Muscle layer of colon (tissue), 2 donors: ENCODE data around the gene DHDDS.

Experiments
- H3K27ac ChIP-seq: one replicate; pipeline ENCODE4 v1.7.0; 2013; ENCODE audit warnings: low read depth, mild to moderate bottlenecking, low read length, moderate library complexity
- H3K27me3 ChIP-seq, 2 donors: one replicate each; pipeline ENCODE4 v1.7.0; 2013; ENCODE audit warnings: low read length in 2 of 2, mild to moderate bottlenecking in 2 of 2; ENCODE audit not compliant: insufficient read depth in 2 of 2, control insufficient read depth in 1 of 2
- H3K36me3 ChIP-seq: one replicate; pipeline ENCODE4 v1.7.0; 2013; ENCODE audit warnings: mild to moderate bottlenecking, low read length; ENCODE audit not compliant: insufficient read depth
- H3K4me1 ChIP-seq: one replicate; pipeline ENCODE4 v1.7.0; 2013; ENCODE audit warnings: mild to moderate bottlenecking, low read length; ENCODE audit not compliant: insufficient read depth
- H3K4me3 ChIP-seq, 2 donors: one replicate each; pipeline ENCODE4 v1.7.0; 2013; ENCODE audit warnings: low read length in 2 of 2, low read depth in 1 of 2, mild to moderate bottlenecking in 1 of 2, moderate library complexity in 1 of 2
- H3K9ac ChIP-seq: one replicate; pipeline ENCODE4 v1.7.0; 2013; ENCODE audit warnings: low read length
- H3K9me3 ChIP-seq: one replicate; pipeline ENCODE4 v1.7.0; 2013; ENCODE audit warnings: mild to moderate bottlenecking, low read length
- donor health status: abdominal sarcoma.
- donor health status: Adenocarcinoma of cecum.

The DHDDS gene

GRCh38 chr1:26404641-26405040 is 27.5 kb upstream of the DHDDS start:
- no peak overlapping the region for H3K9ac ChIP-seq
- H3K36me3 ChIP-seq = no peaks in the 10 kb centered on the region
- H3K27ac ChIP-seq = no peak overlapping the region
- no peaks in the 10 kb centered on the region for H3K9me3 ChIP-seq
- H3K4me1 ChIP-seq = no peaks in the 10 kb centered on the region
- H3K27me3 ChIP-seq = peaks cover 5 to 13% of the 10 kb centered on the region in 2 donors
- H3K4me3 ChIP-seq = no peak overlapping the region

GRCh38 chr1:26405281-26405915 is 26.7 kb upstream of the DHDDS start:
- H3K27ac ChIP-seq = no peak overlapping the region
- H3K9ac ChIP-seq = no peak overlapping the region
- H3K4me3 ChIP-seq = no peak overlapping the region
- no peaks in the 10 kb centered on the region for H3K4me1 ChIP-seq
- no peaks in the 10 kb centered on the region for H3K9me3 ChIP-seq
- peaks cover 5 to 21% of the 10 kb centered on the region in 2 donors for H3K27me3 ChIP-seq
- no peaks in the 10 kb centered on the region for H3K36me3 ChIP-seq

GRCh38 chr1:26408604-26409003 is 23.5 kb upstream of the DHDDS start:
- Histone ChIP-seq H3K36me3 (no peaks in the 10 kb centered on the region), H3K9me3 (no peaks in the 10 kb centered on the region), H3K27me3 (peaks cover 28 to 50% of the 10 kb centered on the region in 2 donors), H3K4me1 (no peaks in the 10 kb centered on the region), H3K4me3 (no peak overlapping the region), H3K27ac (no peak overlapping the region), H3K9ac (no peak overlapping the region)

GRCh38 chr1:26409191-26409807 is 22.8 kb upstream of the DHDDS start:
- no peak overlapping the region for H3K4me3 ChIP-seq
- H3K9me3 ChIP-seq = no peaks in the 10 kb centered on the region
- peaks cover 27 to 51% of the 10 kb centered on the region in 2 donors for H3K27me3 ChIP-seq
- H3K27ac ChIP-seq = no peak overlapping the region
- H3K36me3 ChIP-seq = no peaks in the 10 kb centered on the region
- no peak overlapping the region for H3K9ac ChIP-seq
- no peaks in the 10 kb centered on the region for H3K4me1 ChIP-seq

GRCh38 chr1:26410706-26411623 is 21.2 kb upstream of the DHDDS start, which contains the start of gene LIN28A:
Gene LIN28A (plus strand): TSS chr1:26410817. CDS start chr1:26410892, 75 bp downstream.
- H3K27me3 ChIP-seq = peaks cover 27 to 51% of the 10 kb centered on the region in 2 donors
- H3K9ac ChIP-seq = no peak within 1 kb of the TSS
- H3K36me3 ChIP-seq = no peaks in the 10 kb centered on the region
- H3K4me3 ChIP-seq = no peak within 1 kb of the TSS
- no peaks in the 10 kb centered on the region for H3K4me1 ChIP-seq
- H3K9me3 ChIP-seq = no peaks in the 10 kb centered on the region
- no peak within 1 kb of the TSS for H3K27ac ChIP-seq

GRCh38 chr1:26411624-26412074 is 20.5 kb upstream of the DHDDS start:
- H3K27ac ChIP-seq = no peak overlapping the region
- H3K4me3 ChIP-seq = no peak overlapping the region
- no peaks in the 10 kb centered on the region for H3K4me1 ChIP-seq
- no peaks in the 10 kb centered on the region for H3K9me3 ChIP-seq
- H3K9ac ChIP-seq = no peak overlapping the region
- peaks cover 27 to 51% of the 10 kb centered on the region in 2 donors for H3K27me3 ChIP-seq
- no peaks in the 10 kb centered on the region for H3K36me3 ChIP-seq

GRCh38 chr1:26412180-26412840 is 19.8 kb upstream of the DHDDS start:
- Histone ChIP-seq H3K4me1 (no peaks in the 10 kb centered on the region), H3K9me3 (no peaks in the 10 kb centered on the region), H3K36me3 (no peaks in the 10 kb centered on the region), H3K9ac (no peak overlapping the region), H3K27me3 (peaks cover 27 to 51% of the 10 kb centered on the region in 2 donors), H3K27ac (no peak overlapping the region), H3K4me3 (no peak overlapping the region)

- peaks cover 27 to 51% of the 10 kb centered on the region in 2 donors for H3K27me3 ChIP-seq
- H3K27ac ChIP-seq = no peak overlapping the region
- H3K9ac ChIP-seq = no peak overlapping the region
- H3K36me3 ChIP-seq = no peaks in the 10 kb centered on the region
- H3K4me3 ChIP-seq = no peak overlapping the region
- no peaks in the 10 kb centered on the region for H3K9me3 ChIP-seq
- H3K4me1 ChIP-seq = no peaks in the 10 kb centered on the region
Observed at GRCh38 chr1:26413031-26413430, 19.1 kb upstream of the DHDDS start.

- H3K27ac ChIP-seq = no peak overlapping the region
- peaks cover 12 to 20% of the 10 kb centered on the region in 2 donors for H3K27me3 ChIP-seq
- H3K4me3 ChIP-seq = no peak overlapping the region
- H3K9me3 ChIP-seq = no peaks in the 10 kb centered on the region
- H3K36me3 ChIP-seq = no peaks in the 10 kb centered on the region
- H3K9ac ChIP-seq = no peak overlapping the region
- H3K4me1 ChIP-seq = no peaks in the 10 kb centered on the region
Observed at GRCh38 chr1:26417111-26417759, 14.9 kb upstream of the DHDDS start.

GRCh38 chr1:26418865-26419349 is 13.2 kb upstream of the DHDDS start:
- Histone ChIP-seq H3K9ac (no peak overlapping the region), H3K27me3 (peaks cover 0 to 4% of the 10 kb centered on the region in 2 donors), H3K9me3 (no peaks in the 10 kb centered on the region), H3K4me3 (no peak overlapping the region), H3K36me3 (no peaks in the 10 kb centered on the region), H3K4me1 (no peaks in the 10 kb centered on the region), H3K27ac (no peak overlapping the region)
